Uterus (tissue), 2 donors: ENCODE data around the gene MTMR12.

Source experiments
- CTCF ChIP-seq, 4 experiments: fragments of 200-600 bp in 2 of 4; fragments of 450-650 bp in 2 of 4; sonication (generic) in 2 of 4; IDR thresholded peaks; one replicate each; pipeline ENCODE4 v1.5.1; 2016 to 2019; ENCODE audit warnings: antibody characterized with exemption in 4 of 4, mild to moderate bottlenecking in 2 of 4, moderate library complexity in 1 of 4
- POLR2A ChIP-seq, 2 donors: fragments of 450-650 bp; IDR thresholded peaks; one replicate each; pipeline ENCODE4 v1.6.1; 2016; ENCODE audit warnings: antibody characterized with exemption in 2 of 2, mild to moderate bottlenecking in 1 of 2, moderate library complexity in 1 of 2

DNA sequence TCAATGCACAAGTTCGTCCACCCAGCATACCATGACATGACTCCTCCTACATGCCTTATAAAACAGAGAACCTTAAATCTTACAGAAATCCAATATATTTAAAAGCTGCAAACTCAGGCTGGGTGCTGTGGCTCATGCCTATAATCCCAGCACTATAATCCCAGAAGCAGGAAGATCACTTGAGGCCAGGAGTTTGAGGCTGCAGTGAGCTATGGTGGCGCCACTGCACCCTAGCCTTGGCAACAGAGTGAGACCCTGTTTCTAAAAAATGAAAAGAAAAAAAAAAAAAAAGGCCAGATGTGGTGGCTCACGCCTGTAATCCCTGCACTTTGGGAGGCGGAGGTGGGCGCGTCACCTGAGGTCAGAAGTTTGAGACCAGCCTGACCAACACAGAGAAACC is 68.7 kb downstream of the MTMR12 start:
- no peak for TF ChIP-seq CTCF (IDR thresholded peaks at IDR 0.05)
- TF ChIP-seq POLR2A (IDR thresholded peaks at IDR 0.05), result no peak
